Osteoblast (primary cell): Measurements from ENCODE around the gene CROCC. TPM values are rescaled to one million over a fixed set of nuclear protein-coding genes. Genes with fewer than 3 reads are reported as not detected.

ENCODE experiments used
- DNase-seq: peaks from one replicate; pipeline ENCODE4 v3.0.0; 2011; ENCODE audit warnings: low spot score, mixed read lengths; ENCODE audit not compliant: insufficient read length; ENCODE audit errors: missing footprints
- H2AFZ ChIP-seq: 2 replicates; pipeline ENCODE4 v1.6.0; 2011; ENCODE audit warnings: mild to moderate bottlenecking, low read length
- H3K27ac ChIP-seq: 2 replicates; pipeline ENCODE4 v1.5.1; 2011; ENCODE audit warnings: mild to moderate bottlenecking, low read depth, low read length, moderate library complexity
- H3K27me3 ChIP-seq: 2 replicates; pipeline ENCODE4 v1.6.0; 2012; ENCODE audit warnings: mild to moderate bottlenecking, control low read depth, inconsistent platforms, low read length, moderate library complexity; ENCODE audit not compliant: insufficient read depth
- H3K36me3 ChIP-seq: 2 replicates; pipeline ENCODE4 v1.5.1; 2011; ENCODE audit warnings: mild to moderate bottlenecking, low read length, control low read depth, moderate library complexity; ENCODE audit not compliant: insufficient read depth
- H3K4me1 ChIP-seq: 2 replicates; pipeline ENCODE4 v1.5.1; 2011; ENCODE audit warnings: mild to moderate bottlenecking, low read length, control low read depth, moderate library complexity; ENCODE audit not compliant: insufficient read depth
- H3K4me2 ChIP-seq: 2 replicates; pipeline ENCODE4 v1.6.0; 2011; ENCODE audit warnings: mild to moderate bottlenecking, low read length; ENCODE audit not compliant: insufficient read depth
- H3K4me3 ChIP-seq: fragments of 200-600 bp; sonication (generic); 3 replicates; pipeline ENCODE4 v1.5.1; 2012; ENCODE audit warnings: mild to moderate bottlenecking, low read length, inconsistent platforms; ENCODE audit not compliant: insufficient read depth
- H3K79me2 ChIP-seq: 2 replicates; pipeline ENCODE4 v1.6.0; 2012; ENCODE audit warnings: mild to moderate bottlenecking, low read length, control low read depth, inconsistent platforms; ENCODE audit not compliant: insufficient read depth
- H3K9me3 ChIP-seq: 2 replicates; pipeline ENCODE4 v1.5.1; 2011; ENCODE audit warnings: low read depth, low read length, control low read depth
- H4K20me1 ChIP-seq: 2 replicates; pipeline ENCODE4 v1.6.0; 2012; ENCODE audit warnings: mild to moderate bottlenecking, low read length, control low read depth; ENCODE audit not compliant: insufficient read depth
- total RNA-seq: library from RNA; depleted of rRNA; stranded (reverse); fragments of >200 nt; gene quantifications from 2 replicates; pipeline ENCODE4 v1.2.3, GENCODE V29; 2012
- TF ChIP-seq, protein P1 (sequence below): IDR thresholded peaks from 2 replicates; pipeline ENCODE4 v1.5.1; 2011; ENCODE audit warnings: mild to moderate bottlenecking, low read depth, low read length, moderate library complexity; ENCODE audit errors: extremely low read depth

CROCC gene
- total RNA-seq, 1 donor, result 20.3 TPM

DNA sequence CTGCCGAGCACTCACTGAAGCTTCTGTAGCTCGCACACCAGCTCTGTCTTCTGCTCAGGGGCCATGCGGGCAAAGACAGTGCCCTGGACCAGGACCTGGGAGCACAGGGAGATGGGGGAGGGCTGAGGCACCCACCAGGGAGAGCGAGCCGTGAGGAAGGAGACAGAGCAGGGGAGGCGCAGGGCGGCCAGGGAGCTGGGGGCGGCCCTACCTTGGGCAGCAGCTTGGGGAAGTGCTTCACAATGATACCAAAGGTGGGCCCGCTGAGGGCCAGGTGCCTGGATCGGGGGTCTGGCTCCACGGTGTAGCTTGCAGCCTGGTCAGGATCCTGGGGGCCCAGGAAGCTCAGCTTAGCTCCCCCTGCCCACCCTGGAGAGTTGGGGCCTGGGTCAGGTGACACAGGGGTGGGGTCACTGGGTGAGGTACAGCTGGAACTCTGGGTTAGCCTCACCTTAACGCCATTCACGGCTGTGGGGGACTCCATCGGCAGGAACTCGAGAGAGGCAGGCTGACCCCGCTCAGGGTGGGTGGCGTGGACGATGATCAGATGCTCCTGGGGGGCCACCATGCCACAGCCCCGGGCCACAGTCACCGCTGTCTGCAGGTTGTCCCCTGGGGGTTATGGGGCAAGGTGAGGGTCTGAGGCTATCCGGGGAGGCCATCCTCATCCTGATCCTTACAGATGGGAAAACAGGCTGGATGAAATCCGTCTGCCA, 68.1 kb downstream of the CROCC start:
- Histone ChIP-seq H3K4me1 (peaks cover 3% of the 10 kb centered on the region), H3K36me3 (peaks cover 16% of the 10 kb centered on the region), H3K79me2 (no peaks in the 10 kb centered on the region), H3K27ac (no peak overlapping the region), H3K27me3 (no peaks in the 10 kb centered on the region), H2AFZ (no peak overlapping the region), H3K4me2 (no peak overlapping the region), H3K4me3 (no peak overlapping the region), H4K20me1 (no peaks in the 10 kb centered on the region), H3K9me3 (no peaks in the 10 kb centered on the region)
- TF ChIP-seq, protein P1, sequence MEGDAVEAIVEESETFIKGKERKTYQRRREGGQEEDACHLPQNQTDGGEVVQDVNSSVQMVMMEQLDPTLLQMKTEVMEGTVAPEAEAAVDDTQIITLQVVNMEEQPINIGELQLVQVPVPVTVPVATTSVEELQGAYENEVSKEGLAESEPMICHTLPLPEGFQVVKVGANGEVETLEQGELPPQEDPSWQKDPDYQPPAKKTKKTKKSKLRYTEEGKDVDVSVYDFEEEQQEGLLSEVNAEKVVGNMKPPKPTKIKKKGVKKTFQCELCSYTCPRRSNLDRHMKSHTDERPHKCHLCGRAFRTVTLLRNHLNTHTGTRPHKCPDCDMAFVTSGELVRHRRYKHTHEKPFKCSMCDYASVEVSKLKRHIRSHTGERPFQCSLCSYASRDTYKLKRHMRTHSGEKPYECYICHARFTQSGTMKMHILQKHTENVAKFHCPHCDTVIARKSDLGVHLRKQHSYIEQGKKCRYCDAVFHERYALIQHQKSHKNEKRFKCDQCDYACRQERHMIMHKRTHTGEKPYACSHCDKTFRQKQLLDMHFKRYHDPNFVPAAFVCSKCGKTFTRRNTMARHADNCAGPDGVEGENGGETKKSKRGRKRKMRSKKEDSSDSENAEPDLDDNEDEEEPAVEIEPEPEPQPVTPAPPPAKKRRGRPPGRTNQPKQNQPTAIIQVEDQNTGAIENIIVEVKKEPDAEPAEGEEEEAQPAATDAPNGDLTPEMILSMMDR, result no peak
- no peak for DNase-seq

DNA sequence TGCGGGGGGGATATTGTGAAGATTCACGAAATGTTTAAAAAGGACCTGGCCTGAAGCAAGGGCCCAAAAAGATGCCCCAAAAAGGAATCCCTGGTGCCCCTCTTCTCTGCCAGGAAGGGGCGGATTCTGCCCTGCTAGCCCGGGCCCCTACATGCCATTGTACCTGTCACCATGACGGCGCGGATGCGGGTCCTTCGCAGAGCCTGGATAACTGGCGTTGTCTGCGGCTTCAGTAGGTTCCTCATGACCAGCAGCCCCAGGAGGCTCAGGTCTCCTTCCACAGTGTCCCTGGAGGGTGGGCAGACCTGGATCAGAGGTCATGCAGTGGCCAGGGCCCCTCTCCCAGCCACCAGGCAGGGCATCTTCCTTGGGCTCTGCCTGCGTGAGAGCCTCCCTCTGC, 69.8 kb downstream of the CROCC start:
- TF ChIP-seq, protein P1, result no peak
- Histone ChIP-seq H3K4me3 (no peak overlapping the region), H3K9me3 (no peaks in the 10 kb centered on the region), H3K36me3 (peaks cover 16% of the 10 kb centered on the region), H3K27me3 (no peaks in the 10 kb centered on the region), H3K4me2 (no peak overlapping the region), H4K20me1 (no peaks in the 10 kb centered on the region), H2AFZ (no peak overlapping the region), H3K4me1 (no peaks in the 10 kb centered on the region), H3K27ac (no peak overlapping the region), H3K79me2 (no peaks in the 10 kb centered on the region)
- DNase-seq, result no peak

- TF ChIP-seq, protein P1, result no peak
- Histone ChIP-seq H3K27me3 (no peaks in the 10 kb centered on the region), H4K20me1 (no peaks in the 10 kb centered on the region), H3K4me1 (no peaks in the 10 kb centered on the region), H3K36me3 (peaks cover 16% of the 10 kb centered on the region), H3K9me3 (no peaks in the 10 kb centered on the region), H3K79me2 (no peaks in the 10 kb centered on the region), H3K27ac (no peak overlapping the region), H2AFZ (no peak overlapping the region), H3K4me2 (no peak overlapping the region), H3K4me3 (no peak overlapping the region)
- DNase-seq, result no peak
These were observed 70.4 kb downstream of the CROCC start for GRCh38 chr1:16992102-16992501.

DNA sequence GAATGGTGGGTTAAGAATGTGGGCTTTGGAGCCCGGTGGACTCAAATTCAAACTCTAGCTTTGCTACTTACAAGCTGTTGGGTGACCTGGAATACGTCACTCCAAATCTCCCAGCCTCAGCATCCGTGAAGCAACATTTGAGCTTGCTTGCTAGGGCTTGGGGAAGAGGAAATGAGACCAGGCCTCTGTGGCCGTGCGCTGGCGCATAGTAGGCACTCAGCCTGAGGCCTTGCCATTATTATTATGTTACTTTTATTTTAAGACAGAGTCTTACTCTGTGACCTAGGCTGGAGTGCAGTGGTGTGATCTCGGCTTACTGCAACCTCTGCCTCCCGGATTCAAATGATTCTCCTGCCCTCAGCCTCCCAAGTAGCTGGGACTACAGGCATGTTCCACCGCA, 70.9 kb downstream of the CROCC start:
- Histone ChIP-seq H3K79me2 (no peaks in the 10 kb centered on the region), H3K36me3 (peaks cover 14% of the 10 kb centered on the region), H3K4me2 (no peak overlapping the region), H3K9me3 (no peaks in the 10 kb centered on the region), H3K27me3 (no peaks in the 10 kb centered on the region), H4K20me1 (no peaks in the 10 kb centered on the region), H2AFZ (no peak overlapping the region), H3K4me1 (no peaks in the 10 kb centered on the region), H3K4me3 (no peak overlapping the region), H3K27ac (no peak overlapping the region)
- DNase-seq, result no peak
- TF ChIP-seq, protein P1, result no peak
